HCT116 (cell line): ENCODE measurements around the gene DGCR8. TPM values are rescaled to one million over a fixed set of nuclear protein-coding genes. Genes with fewer than 3 reads are reported as not detected.

Experiments
- ATAC-seq: fragments of 200-7000 bp; cut with Tn5 transposase; 2 replicates; pipeline ENCODE4 v1.9.1; 2020; ENCODE audit warnings: mild to moderate bottlenecking, moderate library complexity
- BruUV-seq: library from RNA; stranded (reverse); fragments of 400-500 nt; replicated peaks from 2 replicates; lab custom pipeline; 2021; lab: Mats Ljungman, UMichigan
- CTCF ChIA-PET: fragments of 300-600 bp; sonication (Branson Sonifier 250); formaldehyde crosslinking; loops from one replicate; lab custom pipeline; 2021; ENCODE audit warnings: antibody characterized with exemption; lab: Charles Lee
- POLR2A ChIA-PET: fragments of 300-600, 350-600 bp; sonication (Branson Sonifier 250); formaldehyde crosslinking; loops from one replicate; lab custom pipeline; 2021; ENCODE audit warnings: antibody characterized with exemption; lab: Charles Lee
- RAD21 ChIA-PET, 2 experiments: fragments of 300-600 bp; sonication (Branson Sonifier 250); formaldehyde crosslinking; loops; one replicate each; lab custom pipeline; 2023; ENCODE audit warnings: low total read pairs in 2 of 2; ENCODE audit not compliant: uncharacterized antibody in 2 of 2, unreplicated experiment in 2 of 2, low non-redundant PET in 1 of 2; lab: Charles Lee
- DNase-seq: peaks from one replicate; pipeline ENCODE4 v3.0.0-alpha.2; 2010; ENCODE audit warnings: low read depth, low spot score
- H2AFZ ChIP-seq: fragments of 200-600 bp; shearing (Covaris generic), sonication (generic); 2 replicates; pipeline ENCODE4 v1.6.1; 2017; ENCODE audit warnings: low read depth, mixed run types, mixed read lengths, antibody characterized with exemption, low read length; ENCODE audit not compliant: poor library complexity, severe bottlenecking
- H3K27ac ChIP-seq: 2 replicates; pipeline ENCODE4 v1.5.1; 2012; ENCODE audit warnings: low read depth, low read length
- H3K27me3 ChIP-seq: fragments of 200-600 bp; sonication (generic); 2 replicates; pipeline ENCODE4 v1.6.1; 2016; ENCODE audit warnings: mixed run types, low read length, mixed read lengths; ENCODE audit not compliant: insufficient read depth
- H3K36me3 ChIP-seq, 2 experiments: fragments of 200-500 bp in 1 of 2; fragments of 200-600 bp in 1 of 2; sonication (Bioruptor generic) in 1 of 2; sonication (generic) in 1 of 2; 2 replicates each; pipeline versions ENCODE4 v1.5.1 to v1.6.1; 2014 to 2016; ENCODE audit warnings: low read length in 2 of 2, inconsistent platforms in 1 of 2, mixed read lengths in 1 of 2, mixed run types in 1 of 2; ENCODE audit not compliant: insufficient read depth in 2 of 2, control insufficient read depth in 1 of 2
- H3K4me1 ChIP-seq, 2 experiments: fragments of 200-600 bp in 1 of 2; sonication (generic) in 1 of 2; 2 replicates each; pipeline versions ENCODE4 v1.5.1 to v1.6.1; 2012 to 2017; ENCODE audit warnings: low read length in 2 of 2, inconsistent platforms in 1 of 2, mild to moderate bottlenecking in 1 of 2, mixed read lengths in 1 of 2, mixed run types in 1 of 2, moderate library complexity in 1 of 2; ENCODE audit not compliant: insufficient read depth in 2 of 2, control insufficient read depth in 1 of 2
- H3K4me2 ChIP-seq: fragments of 200-600 bp; sonication (generic); 2 replicates; pipeline ENCODE4 v1.6.1; 2017; ENCODE audit warnings: mixed run types, low read length, mixed read lengths
- H3K4me3 ChIP-seq, 2 experiments: fragments of 200-600 bp in 1 of 2; sonication (generic) in 1 of 2; replicated peaks in 1 of 2; 2 replicates each; pipeline ENCODE4 v1.5.1; 2011 to 2016; ENCODE audit warnings: low read length in 2 of 2, control low read depth in 1 of 2, low read depth in 1 of 2, mild to moderate bottlenecking in 1 of 2, mixed read lengths in 1 of 2, mixed run types in 1 of 2
- H3K79me2 ChIP-seq: fragments of 200-600 bp; sonication (generic); 2 replicates; pipeline ENCODE4 v1.6.1; 2017; ENCODE audit warnings: mild to moderate bottlenecking, mixed run types, low read length, moderate library complexity, mixed read lengths; ENCODE audit not compliant: insufficient read depth
- H3K9ac ChIP-seq: fragments of 200-600 bp; sonication (generic); 2 replicates; pipeline ENCODE4 v1.6.1; 2016; ENCODE audit warnings: low read length, mixed read lengths
- H3K9me2 ChIP-seq: fragments of 200-600 bp; sonication (generic), shearing (Covaris generic); 2 replicates; pipeline ENCODE4 v1.6.1; 2017; ENCODE audit warnings: mixed run types, mild to moderate bottlenecking, moderate library complexity; ENCODE audit not compliant: insufficient read depth
- H3K9me3 ChIP-seq, 2 experiments: fragments of 200-500 bp in 1 of 2; fragments of 200-600 bp in 1 of 2; sonication (Bioruptor generic) in 1 of 2; sonication (generic) in 1 of 2; 2 replicates each; pipeline ENCODE4 v1.6.1; 2014 to 2017; ENCODE audit warnings: low read length in 2 of 2, mixed read lengths in 2 of 2, inconsistent platforms in 1 of 2, low read depth in 1 of 2, mild to moderate bottlenecking in 1 of 2, mixed run types in 1 of 2, moderate library complexity in 1 of 2; ENCODE audit not compliant: control insufficient read depth in 1 of 2, insufficient read depth in 1 of 2
- H4K20me1 ChIP-seq: fragments of 200-600 bp; sonication (generic), shearing (Covaris generic); 2 replicates; pipeline ENCODE4 v1.6.1; 2017; ENCODE audit warnings: mixed run types, mild to moderate bottlenecking, moderate library complexity; ENCODE audit not compliant: insufficient read depth
- CBX3 ChIP-seq: IDR thresholded peaks from 2 replicates; pipeline ENCODE4 v1.6.1; 2012; ENCODE audit warnings: low read depth
- ELF1 ChIP-seq: IDR thresholded peaks from 2 replicates; pipeline ENCODE4 v1.6.1; 2012; ENCODE audit warnings: low read depth, borderline replicate concordance
- EZH2 ChIP-seq: fragments of 200-600 bp; sonication (generic); IDR thresholded peaks from 2 replicates; pipeline ENCODE4 v1.6.1; 2017; ENCODE audit warnings: antibody characterized with exemption, mixed run types
- POLR2A ChIP-seq: IDR thresholded peaks from 2 replicates; pipeline ENCODE4 v1.7.0; 2011; ENCODE audit warnings: borderline replicate concordance; ENCODE audit not compliant: insufficient read depth, insufficient read length; ENCODE audit errors: extremely low read depth
- RAD21 ChIP-seq: IDR thresholded peaks from 2 replicates; pipeline ENCODE4 v1.6.1; 2012; ENCODE audit warnings: low read depth, mild to moderate bottlenecking
- REST ChIP-seq: IDR thresholded peaks from 2 replicates; pipeline ENCODE4 v1.6.1; 2012; ENCODE audit warnings: low read depth
- SIN3A ChIP-seq: IDR thresholded peaks from 2 replicates; pipeline ENCODE4 v1.6.1; 2012; ENCODE audit warnings: low read depth
- ZBTB33 ChIP-seq: IDR thresholded peaks from 2 replicates; pipeline ENCODE4 v1.6.1; 2011; ENCODE audit warnings: mild to moderate bottlenecking, low read length, moderate library complexity; ENCODE audit not compliant: insufficient replicate concordance; ENCODE audit errors: extremely low read depth
- ZFX ChIP-seq: fragments of 450-650 bp; IDR thresholded peaks from 2 replicates; pipeline ENCODE4 v1.6.1; 2017
- ZNF274 ChIP-seq: fragments of 200-500 bp; sonication (Bioruptor generic); IDR thresholded peaks from 2 replicates; pipeline ENCODE4 v1.6.1; 2014; ENCODE audit warnings: mild to moderate bottlenecking, low read depth, low read length, inconsistent platforms
- intact Hi-C: fragments of 100-400 bp; cut with micrococcal nuclease; formaldehyde crosslinking; loops from 2 replicates; pipeline ENCODE4 v1.10.0; 2022
- total RNA-seq: library from RNA; stranded (reverse); gene quantifications from one replicate; pipeline ENCODE4 v1.2.1, GENCODE V29; 2021; ENCODE audit not compliant: unreplicated experiment

DGCR8 gene
- total RNA-seq, 1 experiment from 2014 or later = 43.8 TPM

GRCh38 chr22:20038574-20038973 lies 41.5 kb upstream of the DGCR8 start:
- Histone ChIP-seq H4K20me1 (no peaks in the 10 kb centered on the region), H3K4me1 (no peaks in the 10 kb centered on the region), H3K9me3 (no peaks in the 10 kb centered on the region), H3K36me3 (no peaks in the 10 kb centered on the region; a peak in 1 of 4 replicates), H3K27ac (no peak overlapping the region), H3K27me3 (no peaks in the 10 kb centered on the region), H3K4me3 (no peak overlapping the region), H2AFZ (no peak overlapping the region), H3K9ac (no peak overlapping the region), H3K4me2 (no peak overlapping the region), H3K9me2 (no peaks in the 10 kb centered on the region), H3K79me2 (no peaks in the 10 kb centered on the region)
- ChIA-PET RAD21 (no interaction called here), POLR2A (no interaction called here), CTCF (no interaction called here)
- intact Hi-C loops = no loop called here
- ATAC-seq = no peak
- TF ChIP-seq REST (no peak), SIN3A (no peak), CBX3 (no peak), EZH2 (no peak), POLR2A (no peak), RAD21 (no peak), ELF1 (no peak), ZBTB33 (no peak), ZNF274 (no peak), ZFX (no peak)
- BruUV-seq = no TSS peak
- DNase-seq = no peak
